WTC11 (cell line): ENCODE data around the gene FOXO1. TPM values are rescaled to one million over a fixed set of nuclear protein-coding genes. Genes with fewer than 3 reads are reported as not detected.

Source experiments
- ATAC-seq: fragments of 200-7000 bp; cut with Tn5 transposase; 2 replicates; pipeline ENCODE4 v1.10.0; 2021; ENCODE audit warnings: mild to moderate bottlenecking, moderate library complexity
- CTCF ChIA-PET: fragments of 300-600 bp; sonication (Branson Sonifier 250); formaldehyde crosslinking; loops from one replicate; lab custom pipeline; 2021; ENCODE audit warnings: antibody characterized with exemption; lab: Charles Lee
- POLR2A ChIA-PET: fragments of 350-600 bp; sonication (Branson Sonifier 250); formaldehyde crosslinking; loops from one replicate; lab custom pipeline; 2021; ENCODE audit warnings: antibody characterized with exemption; lab: Charles Lee
- DNase-seq: peaks from one replicate; pipeline ENCODE4 v3.0.0; 2021; ENCODE audit warnings: low spot score
- H3K27ac Mint-ChIP-seq: 2 replicates; pipeline ENCODE4 v1.8.0; 2021; ENCODE audit warnings: mixed read lengths
- H3K27me3 Mint-ChIP-seq: 2 replicates; pipeline ENCODE4 v1.8.0; 2021; ENCODE audit warnings: low read depth, mild to moderate bottlenecking, moderate library complexity, mixed read lengths
- H3K36me3 Mint-ChIP-seq: 2 replicates; pipeline ENCODE4 v1.8.0; 2021; ENCODE audit warnings: mixed read lengths
- H3K4me1 Mint-ChIP-seq: 2 replicates; pipeline ENCODE4 v1.8.0; 2022; ENCODE audit warnings: mixed read lengths
- H3K4me3 Mint-ChIP-seq: 2 replicates; pipeline ENCODE4 v1.8.0; 2021; ENCODE audit warnings: mild to moderate bottlenecking, moderate library complexity, mixed read lengths
- H3K9me3 Mint-ChIP-seq: 2 replicates; pipeline ENCODE4 v1.8.0; 2021; ENCODE audit warnings: mixed read lengths
- ATF1 ChIP-seq: sonication (generic); formaldehyde crosslinking; IDR thresholded peaks from 2 replicates; pipeline ENCODE4 v1.8.1; 2023; ENCODE audit warnings: mild to moderate bottlenecking, moderate library complexity, missing genetic modification reagents
- CBFB ChIP-seq: sonication (generic); formaldehyde crosslinking; IDR thresholded peaks from 2 replicates; pipeline ENCODE4 v1.8.1; 2022; ENCODE audit warnings: mild to moderate bottlenecking, low read depth, missing genetic modification reagents
- CREB1 ChIP-seq: sonication (generic); formaldehyde crosslinking; IDR thresholded peaks from 2 replicates; pipeline ENCODE4 v1.8.0; 2023; ENCODE audit warnings: mild to moderate bottlenecking, missing genetic modification reagents
- CREM ChIP-seq: sonication (generic); formaldehyde crosslinking; IDR thresholded peaks from 2 replicates; pipeline ENCODE4 v1.8.1; 2022; ENCODE audit warnings: mild to moderate bottlenecking, missing genetic modification reagents, moderate library complexity
- FOXJ3 ChIP-seq: sonication (generic); formaldehyde crosslinking; IDR thresholded peaks from 2 replicates; pipeline ENCODE4 v1.9.0; 2021; ENCODE audit warnings: missing genetic modification reagents, mild to moderate bottlenecking, borderline replicate concordance
- GRHL2 ChIP-seq: fragments of 250-450 bp; sonication (Bioruptor Pico); IDR thresholded peaks from 2 replicates; pipeline ENCODE4 v1.8.0; 2022; ENCODE audit warnings: mild to moderate bottlenecking, moderate library complexity; ENCODE audit not compliant: insufficient replicate concordance, severe bottlenecking
- HMGA2 ChIP-seq: fragments of 250-450 bp; sonication (Bioruptor Pico); IDR thresholded peaks from 2 replicates; pipeline ENCODE4 v1.4.0; 2021; ENCODE audit warnings: mild to moderate bottlenecking, moderate library complexity
- IRF2 ChIP-seq: sonication (generic); formaldehyde crosslinking; IDR thresholded peaks from 2 replicates; pipeline ENCODE4 v1.8.0; 2022; ENCODE audit warnings: low read depth, missing genetic modification reagents, borderline replicate concordance
- JAZF1 ChIP-seq: fragments of 250-450 bp; sonication (Bioruptor Pico); IDR thresholded peaks from 2 replicates; pipeline ENCODE4 v1.9.0; 2021; ENCODE audit warnings: moderate library complexity, mild to moderate bottlenecking, inconsistent platforms
- JUN ChIP-seq: sonication (generic); formaldehyde crosslinking; IDR thresholded peaks from 2 replicates; pipeline ENCODE4 v1.8.0; 2023; ENCODE audit warnings: mild to moderate bottlenecking, missing genetic modification reagents
- MXD4 ChIP-seq: fragments of 250-450 bp; sonication (Bioruptor Pico); IDR thresholded peaks from 2 replicates; pipeline ENCODE4 v1.8.0; 2021; ENCODE audit warnings: mild to moderate bottlenecking, moderate library complexity, borderline replicate concordance
- NFATC4 ChIP-seq: fragments of 250-450 bp; sonication (Bioruptor Pico); IDR thresholded peaks from 2 replicates; pipeline ENCODE4 v1.9.0; 2021; ENCODE audit warnings: mild to moderate bottlenecking
- NFYB ChIP-seq: sonication (generic); formaldehyde crosslinking; conservative IDR thresholded peaks from 2 replicates; pipeline ENCODE4 v1.8.0; 2022; ENCODE audit warnings: low read depth, missing genetic modification reagents
- NR1H2 ChIP-seq: sonication (generic); formaldehyde crosslinking; IDR thresholded peaks from 2 replicates; pipeline ENCODE4 v1.9.0; 2021; ENCODE audit warnings: mild to moderate bottlenecking, moderate library complexity, missing genetic modification reagents
- NR2C2 ChIP-seq: sonication (generic); formaldehyde crosslinking; IDR thresholded peaks from 2 replicates; pipeline ENCODE4 v1.8.0; 2022; ENCODE audit warnings: mild to moderate bottlenecking, missing genetic modification reagents
- OVOL2 ChIP-seq: fragments of 250-450 bp; sonication (Bioruptor Pico); IDR thresholded peaks from 2 replicates; pipeline ENCODE4 v1.9.0; 2021; ENCODE audit warnings: mild to moderate bottlenecking, borderline replicate concordance
- RELA ChIP-seq: sonication (generic); formaldehyde crosslinking; IDR thresholded peaks from 2 replicates; pipeline ENCODE4 v1.8.1; 2022; ENCODE audit warnings: missing genetic modification reagents, mild to moderate bottlenecking, borderline replicate concordance
- SMAD3 ChIP-seq: sonication (generic); formaldehyde crosslinking; IDR thresholded peaks from 2 replicates; pipeline ENCODE4 v1.8.0; 2022; ENCODE audit warnings: missing genetic modification reagents, mild to moderate bottlenecking, borderline replicate concordance
- SOX15 ChIP-seq: fragments of 250-450 bp; sonication (Bioruptor Pico); IDR thresholded peaks from 2 replicates; pipeline ENCODE4 v1.9.0; 2021; ENCODE audit warnings: mild to moderate bottlenecking
- ZNF232 ChIP-seq: sonication (generic); formaldehyde crosslinking; IDR thresholded peaks from 2 replicates; pipeline ENCODE4 v1.8.0; 2022; ENCODE audit warnings: mild to moderate bottlenecking, missing genetic modification reagents
- ZNF396 ChIP-seq: fragments of 250-450 bp; sonication (Bioruptor Pico); IDR thresholded peaks from 2 replicates; pipeline ENCODE4 v1.8.0; 2021; ENCODE audit warnings: mild to moderate bottlenecking, moderate library complexity, borderline replicate concordance
- ZNF423 ChIP-seq: fragments of 250-450 bp; sonication (Bioruptor Pico); IDR thresholded peaks from 2 replicates; pipeline ENCODE4 v2.1.2; 2022; ENCODE audit warnings: mild to moderate bottlenecking, moderate library complexity
- total RNA-seq: library from RNA; stranded (reverse); gene quantifications from 3 replicates; pipeline ENCODE4 v1.2.3, GENCODE V29; 2021
- TF ChIP-seq, protein P1 (sequence below): sonication (generic); formaldehyde crosslinking; IDR thresholded peaks from 2 replicates; pipeline ENCODE4 v1.8.1; 2023; ENCODE audit warnings: mild to moderate bottlenecking, missing genetic modification reagents
- TF ChIP-seq, protein P2 (sequence below): sonication (generic); formaldehyde crosslinking; IDR thresholded peaks from 2 replicates; pipeline ENCODE4 v1.8.0; 2022; ENCODE audit warnings: mild to moderate bottlenecking, missing genetic modification reagents
- TF ChIP-seq, protein P3 (sequence below): sonication (generic); formaldehyde crosslinking; IDR thresholded peaks from 2 replicates; pipeline ENCODE4 v1.8.1; 2022; ENCODE audit warnings: mild to moderate bottlenecking, missing genetic modification reagents, moderate library complexity, borderline replicate concordance
- TF ChIP-seq, protein P4 (sequence below): sonication (generic); formaldehyde crosslinking; IDR thresholded peaks from 2 replicates; pipeline ENCODE4 v1.8.1; 2023; ENCODE audit warnings: mild to moderate bottlenecking, missing genetic modification reagents
- TF ChIP-seq, protein P5 (sequence below): sonication (generic); formaldehyde crosslinking; conservative IDR thresholded peaks from 2 replicates; pipeline ENCODE4 v1.8.1; 2022; ENCODE audit warnings: mild to moderate bottlenecking, missing genetic modification reagents
- TF ChIP-seq, protein P6 (sequence below): fragments of 250-450 bp; sonication (Bioruptor Pico); conservative IDR thresholded peaks from 2 replicates; pipeline ENCODE4 v1.9.0; 2021; ENCODE audit warnings: mild to moderate bottlenecking

FOXO1 gene
- total RNA-seq, 1 experiment from 2014 or later: 37.9 TPM

DNA sequence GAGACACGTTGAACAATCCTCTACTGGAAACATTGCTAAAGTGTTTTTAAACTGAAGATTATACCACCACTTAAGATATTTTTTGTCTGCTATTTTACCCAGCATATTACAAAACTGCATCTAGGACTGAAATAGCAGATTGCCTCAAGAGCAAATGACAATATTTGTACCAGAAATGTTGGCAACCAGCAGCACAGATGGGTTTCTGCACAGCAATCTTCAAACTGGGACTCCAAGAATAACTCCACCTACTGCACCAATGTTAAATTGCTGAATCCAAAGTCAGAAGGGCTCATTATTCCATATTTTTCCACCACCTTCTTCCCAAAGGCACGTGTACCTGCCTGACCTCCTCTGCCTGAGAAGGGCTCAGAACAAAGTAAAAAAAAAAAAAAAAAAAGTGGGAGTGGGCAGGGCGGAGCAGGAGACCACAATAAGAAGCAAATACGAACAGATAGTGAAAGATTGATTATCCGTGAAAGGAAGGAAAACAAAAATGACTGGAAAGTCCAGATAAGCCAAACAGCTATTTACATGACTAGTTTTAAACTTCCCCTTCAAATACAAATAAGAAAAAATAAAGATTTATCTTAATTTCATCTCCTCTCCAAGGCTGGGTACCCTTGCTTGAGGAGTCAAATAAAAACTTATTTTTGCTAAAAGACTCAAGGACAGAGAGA, 79.4 kb downstream of the FOXO1 start (continued):
- TF ChIP-seq, protein P1, sequence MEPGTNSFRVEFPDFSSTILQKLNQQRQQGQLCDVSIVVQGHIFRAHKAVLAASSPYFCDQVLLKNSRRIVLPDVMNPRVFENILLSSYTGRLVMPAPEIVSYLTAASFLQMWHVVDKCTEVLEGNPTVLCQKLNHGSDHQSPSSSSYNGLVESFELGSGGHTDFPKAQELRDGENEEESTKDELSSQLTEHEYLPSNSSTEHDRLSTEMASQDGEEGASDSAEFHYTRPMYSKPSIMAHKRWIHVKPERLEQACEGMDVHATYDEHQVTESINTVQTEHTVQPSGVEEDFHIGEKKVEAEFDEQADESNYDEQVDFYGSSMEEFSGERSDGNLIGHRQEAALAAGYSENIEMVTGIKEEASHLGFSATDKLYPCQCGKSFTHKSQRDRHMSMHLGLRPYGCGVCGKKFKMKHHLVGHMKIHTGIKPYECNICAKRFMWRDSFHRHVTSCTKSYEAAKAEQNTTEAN (CRISPR knock-in tag): no peak
- no peak for TF ChIP-seq MXD4
- no peak for TF ChIP-seq OVOL2 (CRISPR knock-in tag)
- no peak for TF ChIP-seq NFYB (CRISPR knock-in tag)
- no peak for TF ChIP-seq CREM (CRISPR knock-in tag)
- no peak for TF ChIP-seq ATF1 (CRISPR knock-in tag)
- TF ChIP-seq ZNF232 (CRISPR knock-in tag): no peak

DNA sequence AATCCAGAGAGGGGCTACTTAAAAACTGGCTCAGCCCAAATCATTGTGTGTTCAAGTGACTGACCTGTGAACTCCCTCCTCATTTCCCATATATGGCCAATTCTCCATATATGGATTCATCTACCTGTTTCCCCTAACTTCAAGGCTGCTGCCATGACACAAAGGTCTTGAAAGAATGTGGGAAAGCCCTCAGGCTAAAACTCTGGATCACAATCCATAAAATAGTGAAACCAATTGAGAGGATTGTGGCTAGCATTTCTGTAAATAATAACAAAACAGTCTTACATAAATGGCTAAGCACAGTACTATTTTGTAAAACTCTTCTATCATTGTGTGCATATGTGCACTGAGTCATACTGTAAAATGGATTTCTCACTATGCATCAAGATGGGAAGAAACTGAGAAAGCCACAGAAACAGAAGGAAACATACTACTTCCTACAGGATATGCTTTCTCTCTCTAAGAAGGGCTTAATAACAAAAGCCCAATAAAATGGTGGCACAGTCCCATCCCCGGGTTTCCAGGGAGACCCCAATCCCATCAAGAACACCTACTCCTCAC, 80.5 kb downstream of the FOXO1 start:
- CTCF ChIA-PET: no interaction called here

DNA sequence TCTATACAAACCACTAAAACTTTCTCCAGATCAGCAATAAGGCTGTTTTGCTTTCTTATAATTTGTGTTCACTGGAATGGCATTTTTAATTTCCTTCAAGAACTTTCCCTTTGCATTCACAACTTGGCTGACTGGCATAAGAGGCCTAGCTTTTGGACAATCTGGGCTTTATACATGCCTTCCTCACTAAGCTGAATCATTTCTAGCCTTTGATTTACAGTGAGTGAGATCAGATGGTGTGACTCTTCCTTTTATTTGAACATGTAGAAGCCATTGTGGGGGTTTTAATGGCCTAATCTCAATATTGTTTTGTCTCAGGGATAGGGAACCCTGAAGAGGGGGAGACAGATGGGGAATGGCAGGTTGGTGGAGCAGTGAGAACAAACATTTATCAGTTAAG, 82.7 kb downstream of the FOXO1 start:
- Mint-ChIP-seq H3K4me1 (peaks cover 76% of the 10 kb centered on the region), H3K27me3 (no peaks in the 10 kb centered on the region), H3K9me3 (peaks cover 19% of the 10 kb centered on the region), H3K4me3 (no peak overlapping the region), H3K27ac (no peak overlapping the region), H3K36me3 (peaks cover 20% of the 10 kb centered on the region)
- ATAC-seq (no peak), DNase-seq (no peak)
- ChIA-PET POLR2A (no interaction called here), CTCF (no interaction called here)
- TF ChIP-seq, protein P2, sequence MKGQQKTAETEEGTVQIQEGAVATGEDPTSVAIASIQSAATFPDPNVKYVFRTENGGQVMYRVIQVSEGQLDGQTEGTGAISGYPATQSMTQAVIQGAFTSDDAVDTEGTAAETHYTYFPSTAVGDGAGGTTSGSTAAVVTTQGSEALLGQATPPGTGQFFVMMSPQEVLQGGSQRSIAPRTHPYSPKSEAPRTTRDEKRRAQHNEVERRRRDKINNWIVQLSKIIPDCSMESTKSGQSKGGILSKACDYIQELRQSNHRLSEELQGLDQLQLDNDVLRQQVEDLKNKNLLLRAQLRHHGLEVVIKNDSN: no peak
- TF ChIP-seq ZNF396 (CRISPR knock-in tag): no peak
- TF ChIP-seq, protein P3, sequence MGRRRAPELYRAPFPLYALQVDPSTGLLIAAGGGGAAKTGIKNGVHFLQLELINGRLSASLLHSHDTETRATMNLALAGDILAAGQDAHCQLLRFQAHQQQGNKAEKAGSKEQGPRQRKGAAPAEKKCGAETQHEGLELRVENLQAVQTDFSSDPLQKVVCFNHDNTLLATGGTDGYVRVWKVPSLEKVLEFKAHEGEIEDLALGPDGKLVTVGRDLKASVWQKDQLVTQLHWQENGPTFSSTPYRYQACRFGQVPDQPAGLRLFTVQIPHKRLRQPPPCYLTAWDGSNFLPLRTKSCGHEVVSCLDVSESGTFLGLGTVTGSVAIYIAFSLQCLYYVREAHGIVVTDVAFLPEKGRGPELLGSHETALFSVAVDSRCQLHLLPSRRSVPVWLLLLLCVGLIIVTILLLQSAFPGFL (CRISPR knock-in tag): no peak
- TF ChIP-seq CREM (CRISPR knock-in tag): no peak
- TF ChIP-seq CBFB: no peak

More for the DNA sequence above, 80.5 kb downstream of the FOXO1 start:
- TF ChIP-seq IRF2 (CRISPR knock-in tag): no peak
- TF ChIP-seq NR1H2 (CRISPR knock-in tag): no peak
- TF ChIP-seq, protein P4, sequence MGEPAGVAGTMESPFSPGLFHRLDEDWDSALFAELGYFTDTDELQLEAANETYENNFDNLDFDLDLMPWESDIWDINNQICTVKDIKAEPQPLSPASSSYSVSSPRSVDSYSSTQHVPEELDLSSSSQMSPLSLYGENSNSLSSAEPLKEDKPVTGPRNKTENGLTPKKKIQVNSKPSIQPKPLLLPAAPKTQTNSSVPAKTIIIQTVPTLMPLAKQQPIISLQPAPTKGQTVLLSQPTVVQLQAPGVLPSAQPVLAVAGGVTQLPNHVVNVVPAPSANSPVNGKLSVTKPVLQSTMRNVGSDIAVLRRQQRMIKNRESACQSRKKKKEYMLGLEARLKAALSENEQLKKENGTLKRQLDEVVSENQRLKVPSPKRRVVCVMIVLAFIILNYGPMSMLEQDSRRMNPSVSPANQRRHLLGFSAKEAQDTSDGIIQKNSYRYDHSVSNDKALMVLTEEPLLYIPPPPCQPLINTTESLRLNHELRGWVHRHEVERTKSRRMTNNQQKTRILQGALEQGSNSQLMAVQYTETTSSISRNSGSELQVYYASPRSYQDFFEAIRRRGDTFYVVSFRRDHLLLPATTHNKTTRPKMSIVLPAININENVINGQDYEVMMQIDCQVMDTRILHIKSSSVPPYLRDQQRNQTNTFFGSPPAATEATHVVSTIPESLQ (CRISPR knock-in tag): no peak
- TF ChIP-seq, protein P5, sequence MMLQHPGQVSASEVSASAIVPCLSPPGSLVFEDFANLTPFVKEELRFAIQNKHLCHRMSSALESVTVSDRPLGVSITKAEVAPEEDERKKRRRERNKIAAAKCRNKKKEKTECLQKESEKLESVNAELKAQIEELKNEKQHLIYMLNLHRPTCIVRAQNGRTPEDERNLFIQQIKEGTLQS (CRISPR knock-in tag): no peak
- no peak for TF ChIP-seq CREB1
- TF ChIP-seq RELA (CRISPR knock-in tag): no peak
- TF ChIP-seq CREM (CRISPR knock-in tag): no peak
- TF ChIP-seq, protein P6, sequence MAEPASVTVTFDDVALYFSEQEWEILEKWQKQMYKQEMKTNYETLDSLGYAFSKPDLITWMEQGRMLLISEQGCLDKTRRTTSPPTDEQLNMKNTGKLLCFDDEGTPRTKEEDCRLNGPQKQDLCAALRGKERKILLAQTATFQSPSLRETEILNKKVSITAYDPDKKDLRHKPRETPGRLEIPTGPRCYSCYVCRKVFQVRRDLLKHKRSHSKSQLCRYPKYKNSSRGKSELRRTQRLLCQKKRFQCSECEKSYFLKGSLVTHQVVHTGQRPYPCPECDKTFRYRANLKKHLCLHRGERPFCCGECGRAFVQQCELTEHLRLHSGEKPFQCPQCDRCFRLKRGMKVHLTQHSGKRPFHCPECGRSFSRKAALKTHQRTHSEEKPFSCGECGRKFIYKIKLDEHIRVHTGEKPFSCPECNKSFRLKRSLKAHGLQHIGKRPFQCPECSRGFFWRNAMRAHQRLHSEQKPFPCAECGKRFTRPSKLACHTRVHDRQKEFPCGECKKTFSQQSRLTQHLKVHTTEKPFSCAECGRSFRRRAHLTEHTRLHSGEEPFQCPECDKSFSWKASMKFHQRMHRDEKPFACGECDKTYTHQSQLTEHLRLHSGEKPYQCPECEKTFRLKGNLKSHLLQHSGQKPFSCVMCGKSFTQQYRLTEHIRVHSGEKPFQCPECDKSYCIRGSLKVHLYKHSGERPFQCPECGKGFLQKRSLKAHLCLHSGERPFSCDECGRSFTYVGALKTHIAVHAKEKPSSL: no peak
- TF ChIP-seq NFATC4: no peak
- TF ChIP-seq HMGA2 (CRISPR knock-in tag): no peak
- TF ChIP-seq ZNF423: no peak
- TF ChIP-seq JUN (CRISPR knock-in tag): no peak
- TF ChIP-seq FOXJ3 (CRISPR knock-in tag): no peak
- TF ChIP-seq SMAD3 (CRISPR knock-in tag): no peak
- no peak for TF ChIP-seq GRHL2
- TF ChIP-seq NR2C2 (CRISPR knock-in tag): no peak
- no peak for TF ChIP-seq NFYB (CRISPR knock-in tag)
- no peak for TF ChIP-seq SOX15
- TF ChIP-seq JAZF1 (CRISPR knock-in tag): no peak
- TF ChIP-seq, all 79 proteins: peak for 0
- H3K9me3 Mint-ChIP-seq: peaks cover 19% of the 10 kb centered on the region
- H3K36me3 Mint-ChIP-seq: peaks cover 20% of the 10 kb centered on the region
- peak; percentile 44; the same call in 1 of the 2 replicates for ATAC-seq
- POLR2A ChIA-PET: no interaction called here
- DNase-seq: no peak
- no peaks in the 10 kb centered on the region for H3K27me3 Mint-ChIP-seq
- H3K4me1 Mint-ChIP-seq: peaks cover 76% of the 10 kb centered on the region
- no peak overlapping the region for H3K4me3 Mint-ChIP-seq
- peak overlapping the region; percentile 86 for H3K27ac Mint-ChIP-seq
